Myocyte (in vitro differentiated cells): ENCODE results near the gene LSG1. TPM values are rescaled to one million over a fixed set of nuclear protein-coding genes. Genes with fewer than 3 reads are reported as not detected.

Experiments used
- total RNA-seq: library from RNA; depleted of rRNA; stranded (reverse); fragments of >200 nt; gene quantifications from 2 replicates; pipeline ENCODE4 v1.2.3, GENCODE V29; 2014

The LSG1 gene
- total RNA-seq, 1 donor from 2014 or later, result 32.1 TPM

Other genes with a start within 250 kb of the LSG1 start
- gene ATP13A3, start 185.2 kb downstream of the LSG1 start, total RNA-seq, result 202 and 213 TPM in 2 replicates
- 16.7 and 21.1 TPM in 2 replicates for gene TMEM44, start 38.8 kb downstream of the LSG1 start, total RNA-seq
- 2.2 and 2.9 TPM in 2 replicates for gene FAM43A, start 13.7 kb upstream of the LSG1 start, total RNA-seq